Measurements from ENCODE around the gene EFR3B.

The EFR3B gene

DNA sequence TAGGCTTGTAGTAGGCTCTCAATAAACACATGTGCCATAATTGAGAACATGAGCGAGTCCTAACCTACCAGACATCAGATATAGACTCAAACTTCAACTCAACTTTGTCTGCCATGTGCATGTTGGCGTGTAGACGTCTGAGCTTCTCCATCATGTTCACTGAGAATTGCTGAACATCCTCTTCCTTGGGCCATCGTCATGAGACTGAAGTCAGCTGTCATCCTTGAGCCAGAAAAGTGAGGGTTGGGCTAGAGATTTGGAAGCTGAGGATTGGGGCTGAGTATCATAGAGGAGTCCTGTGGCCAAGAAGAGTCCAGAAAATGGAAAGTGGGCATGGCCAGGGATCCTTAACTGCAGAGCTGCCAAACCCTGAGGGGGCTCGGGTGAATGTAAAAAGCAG, 7.8 kb upstream of the EFR3B start:
- no peak for DNase-seq (ENCODE audit: low read depth)

DNA sequence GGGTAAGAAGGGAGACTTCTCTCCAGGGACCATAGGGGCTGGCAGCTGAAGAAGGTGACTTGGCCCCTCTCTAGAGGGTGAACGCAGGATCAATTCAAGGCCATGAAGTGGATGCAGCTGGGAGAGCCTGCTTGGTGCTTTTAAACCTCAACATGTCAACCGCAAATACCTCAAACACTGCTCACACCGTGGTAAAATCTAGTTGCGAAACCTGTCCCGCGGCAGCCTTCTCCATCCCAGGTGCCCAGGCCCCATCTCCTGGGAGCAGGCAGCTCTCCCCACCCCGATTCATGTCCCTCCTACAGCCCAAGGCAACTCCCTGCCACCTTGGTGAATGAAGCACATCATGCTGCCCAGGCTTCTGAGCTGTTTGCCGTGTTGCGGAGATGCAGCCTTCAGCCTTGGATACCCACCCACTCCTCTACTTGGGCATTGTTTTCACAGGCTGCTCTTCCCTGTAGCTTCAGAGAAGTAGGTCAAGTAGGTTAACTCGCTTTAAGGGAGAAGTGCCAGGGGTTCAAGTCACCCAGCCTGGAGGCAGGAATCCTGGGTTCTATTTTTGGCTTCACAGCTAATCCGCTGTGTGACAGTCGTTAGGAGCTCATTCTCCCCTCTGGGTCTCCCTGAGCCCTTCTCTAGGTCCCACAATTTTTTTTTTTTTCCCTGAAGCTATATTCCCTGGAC, 6.2 kb upstream of the EFR3B start:
- DNase-seq (ENCODE audit: low read depth) = no peak

DNA sequence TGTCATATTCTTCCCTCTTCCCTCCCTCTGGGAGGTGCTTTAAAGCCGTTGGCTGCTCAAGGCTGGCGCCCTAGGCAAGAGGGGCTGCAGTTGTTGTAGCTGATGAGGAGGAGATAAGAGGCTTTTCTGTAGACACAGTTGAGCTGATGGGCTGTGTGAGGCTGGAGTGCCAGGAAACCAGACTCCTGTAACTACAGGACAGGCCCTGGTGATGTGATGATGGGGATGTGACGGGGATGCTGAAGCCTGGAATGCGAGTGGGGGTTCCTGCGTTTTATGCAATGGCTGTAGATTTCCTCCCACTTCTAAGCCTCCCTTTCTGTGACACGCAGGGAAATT, 5.7 kb upstream of the EFR3B start:
- DNase-seq (ENCODE audit: low read depth) = no peak

DNA sequence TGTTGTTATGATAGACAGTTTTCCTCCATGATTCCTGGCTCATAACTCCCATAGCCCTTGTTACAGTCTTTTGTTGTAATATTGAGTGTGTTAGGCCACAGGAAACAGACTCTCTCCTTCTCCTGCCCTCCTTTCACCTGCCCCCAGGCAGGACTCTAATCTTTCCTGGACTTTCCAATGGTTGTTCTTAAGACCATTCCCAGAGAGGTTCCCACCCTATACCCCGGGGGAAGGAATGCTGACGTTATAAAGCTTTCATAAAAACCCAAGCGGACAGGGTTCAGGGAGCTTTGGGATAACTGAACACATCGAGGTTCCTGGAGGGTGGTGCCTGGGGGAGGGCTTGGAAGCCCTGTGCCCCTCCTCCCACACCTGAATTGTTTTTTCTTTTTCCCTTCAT, 2.8 kb upstream of the EFR3B start:
- no peak for DNase-seq (ENCODE audit: low read depth)

DNA sequence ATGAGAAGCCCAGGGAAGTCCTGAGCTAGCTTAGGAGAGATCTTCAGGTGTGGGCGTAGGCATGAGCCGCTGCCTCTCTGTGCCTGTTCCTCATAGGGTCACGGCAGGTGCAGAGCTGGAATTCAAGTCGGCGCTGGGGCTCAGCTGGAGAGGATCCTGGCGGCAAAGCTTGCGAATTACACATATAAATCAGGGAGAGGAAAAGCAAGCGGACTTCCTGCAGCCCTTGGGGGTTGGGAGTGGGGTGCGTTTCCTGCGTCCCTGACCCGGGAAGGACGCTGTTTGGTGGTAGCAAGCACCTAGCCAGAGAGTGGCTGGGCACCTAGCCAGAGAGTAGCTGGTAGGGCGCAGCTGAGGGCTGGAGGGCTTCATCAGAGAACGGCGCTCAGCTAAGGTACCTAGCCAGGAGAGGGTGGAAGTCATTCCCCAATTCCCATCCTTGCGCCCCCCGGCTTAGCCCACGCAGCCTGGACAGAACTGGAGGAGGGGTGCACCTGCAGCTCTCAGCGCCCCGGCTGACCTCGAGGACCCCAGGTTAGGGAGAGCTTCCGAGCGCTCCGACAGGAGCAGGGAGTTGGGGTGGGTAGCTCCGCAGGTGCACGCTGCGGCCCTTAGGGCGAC, 459 bp upstream of the EFR3B start:
- peak; percentile 23 for DNase-seq (ENCODE audit: low read depth)

DNA sequence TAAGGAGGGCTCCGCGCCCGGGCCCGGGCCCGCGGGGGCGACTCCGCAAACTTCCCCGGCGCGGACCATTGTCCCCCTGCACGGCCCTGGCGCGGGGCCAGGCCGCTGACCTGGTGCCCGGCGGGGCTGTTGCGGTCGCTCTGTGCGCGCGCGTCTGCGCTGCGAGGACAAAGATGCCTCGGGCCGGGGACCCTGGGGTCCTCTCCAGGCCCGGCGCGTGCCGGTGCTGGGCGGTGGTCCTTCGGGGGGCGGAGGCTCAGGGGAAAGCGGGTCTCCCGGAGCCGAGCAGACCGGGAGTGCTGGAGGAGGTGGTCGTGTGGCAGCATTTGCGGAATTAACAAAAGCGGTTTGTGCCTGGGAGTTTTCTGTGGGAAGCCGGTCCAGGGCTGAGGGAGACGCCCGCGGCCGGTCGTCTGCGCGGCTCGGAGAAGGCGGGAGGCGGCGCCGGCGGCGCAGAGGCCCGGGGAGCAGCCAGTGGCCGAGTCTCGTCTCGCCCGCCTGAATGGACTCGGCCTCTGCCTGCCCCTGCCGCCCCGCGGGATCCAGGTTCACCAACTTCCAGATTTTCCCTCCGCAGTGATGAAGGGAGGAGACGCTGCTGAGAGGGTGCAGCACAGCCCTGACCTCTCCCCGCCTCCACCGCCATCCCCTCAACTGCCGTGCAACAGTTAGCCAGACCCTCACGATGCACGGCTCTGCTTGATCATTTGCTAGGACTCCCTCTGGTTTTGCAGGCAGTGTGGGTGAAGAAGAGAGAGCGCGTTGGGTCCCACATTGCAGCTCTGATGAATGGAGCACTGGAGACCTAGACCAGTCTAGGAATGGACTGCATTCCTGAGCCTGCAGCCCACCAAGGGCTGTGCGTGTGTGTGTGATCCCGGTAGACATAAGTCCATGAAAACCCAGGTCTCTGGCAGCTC, 705 bp downstream of the EFR3B start:
- no peak for DNase-seq (ENCODE audit: low read depth)

DNA sequence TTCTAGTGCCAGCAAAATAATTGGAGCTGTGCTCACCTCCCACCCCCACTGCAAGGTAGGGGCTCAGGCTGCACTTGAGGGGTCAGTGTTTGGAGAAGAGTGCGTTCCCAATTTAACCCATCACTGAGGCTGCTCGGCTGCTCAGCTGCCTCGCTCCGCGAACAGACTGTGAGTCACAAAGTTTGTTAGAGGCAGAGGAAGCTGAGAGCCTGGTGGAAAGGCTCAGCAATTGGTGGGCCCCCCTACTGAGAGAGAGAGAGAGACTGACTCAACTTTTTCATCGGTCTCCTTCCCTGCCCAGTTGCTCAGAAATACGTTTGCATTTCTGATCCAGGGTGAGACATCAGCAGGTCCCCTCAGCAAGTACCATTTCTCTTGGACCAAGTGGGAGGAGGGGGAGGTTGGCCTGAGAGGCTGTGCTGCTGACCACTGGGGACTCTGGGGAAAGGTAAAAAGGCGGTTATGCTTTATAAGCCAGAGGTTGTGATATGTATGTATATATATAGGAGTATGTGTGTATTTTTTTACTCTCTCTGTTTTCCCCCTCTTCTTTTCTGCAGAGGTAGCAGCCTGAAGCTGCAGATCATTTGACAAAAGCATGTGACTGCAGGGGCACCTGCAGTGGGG, 1.5 kb downstream of the EFR3B start:
- DNase-seq (ENCODE audit: low read depth) = peak; percentile 12

DNA sequence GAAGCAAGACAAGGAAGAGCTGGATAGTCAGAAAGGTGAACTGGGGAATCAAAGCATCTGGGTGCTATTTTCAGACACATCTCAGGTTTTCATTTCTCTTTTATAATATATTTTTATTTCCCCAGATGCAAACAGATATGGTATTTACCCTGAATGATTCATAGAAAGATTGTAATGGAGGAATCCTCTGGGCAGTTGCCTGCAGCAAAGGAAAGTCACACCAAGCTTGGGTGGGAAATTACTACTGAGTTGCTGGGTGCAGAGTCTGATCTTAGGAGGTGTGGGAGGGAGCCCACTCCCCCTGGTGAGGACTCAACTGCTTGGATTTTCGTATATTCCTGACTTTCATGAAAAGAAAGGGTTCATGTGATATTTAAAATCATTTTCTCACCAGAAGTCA, 2.1 kb downstream of the EFR3B start:
- no peak for DNase-seq (ENCODE audit: low read depth)

DNA sequence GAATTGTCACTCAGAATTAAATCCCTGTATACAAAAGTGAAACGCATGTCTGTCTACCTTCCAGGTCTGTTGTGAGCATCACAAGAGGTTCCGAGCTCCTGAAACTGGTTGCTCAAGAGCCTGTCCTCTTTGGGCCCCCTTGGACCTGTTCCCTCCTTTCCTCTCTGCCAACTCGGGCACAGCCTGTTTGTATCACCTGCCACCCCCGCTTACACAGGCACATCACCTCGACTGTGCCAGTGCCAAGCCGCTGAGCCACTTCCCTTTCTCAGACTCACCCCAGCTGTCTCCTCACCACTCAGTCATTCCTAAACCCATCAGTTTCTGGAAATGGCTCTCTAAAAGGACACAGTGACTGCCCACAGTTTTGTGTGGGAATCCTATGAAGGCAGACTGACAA, 3.1 kb downstream of the EFR3B start:
- DNase-seq (ENCODE audit: low read depth) = no peak

DNA sequence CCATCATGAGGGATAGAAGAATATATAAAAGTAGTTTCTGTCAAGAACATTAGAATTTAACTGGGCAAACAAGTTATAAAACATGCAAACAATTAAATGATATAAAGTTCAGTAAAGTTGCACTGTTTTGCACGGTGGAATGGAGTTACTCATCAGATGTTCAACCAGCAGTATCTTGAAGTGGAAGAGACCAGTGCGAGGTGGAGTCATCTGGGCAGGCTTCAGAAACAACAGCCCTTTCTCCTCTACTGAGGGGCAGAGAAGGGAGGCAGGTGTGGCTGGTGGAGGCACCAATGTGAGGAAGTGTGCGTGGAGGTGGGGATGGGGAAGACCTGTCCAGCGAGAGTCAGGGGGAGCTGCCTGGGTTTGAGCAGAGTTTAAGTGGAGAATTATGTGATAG, 7.5 kb downstream of the EFR3B start:
- DNase-seq (ENCODE audit: low read depth) = no peak

DNA sequence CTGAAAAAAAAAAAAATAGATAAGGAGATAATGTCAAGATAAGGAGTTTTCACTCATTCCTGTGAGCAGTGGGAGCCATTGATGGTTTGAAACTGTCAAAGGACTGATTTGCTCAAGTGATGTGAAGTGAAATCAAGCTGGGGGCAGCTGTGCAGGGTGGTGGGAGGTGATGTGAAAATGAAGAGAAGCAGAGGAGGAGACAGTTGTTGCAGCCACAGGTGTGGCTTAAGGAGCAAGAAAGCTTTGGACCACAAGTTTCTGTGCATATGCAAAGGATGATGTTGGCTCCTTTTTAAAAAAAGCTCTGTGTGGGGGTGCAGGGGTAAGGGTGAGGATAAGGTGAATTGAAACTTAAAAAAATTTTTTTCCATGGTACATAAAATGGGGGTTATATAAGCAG, 8.3 kb downstream of the EFR3B start:
- no peak for DNase-seq (ENCODE audit: low read depth)

DNA sequence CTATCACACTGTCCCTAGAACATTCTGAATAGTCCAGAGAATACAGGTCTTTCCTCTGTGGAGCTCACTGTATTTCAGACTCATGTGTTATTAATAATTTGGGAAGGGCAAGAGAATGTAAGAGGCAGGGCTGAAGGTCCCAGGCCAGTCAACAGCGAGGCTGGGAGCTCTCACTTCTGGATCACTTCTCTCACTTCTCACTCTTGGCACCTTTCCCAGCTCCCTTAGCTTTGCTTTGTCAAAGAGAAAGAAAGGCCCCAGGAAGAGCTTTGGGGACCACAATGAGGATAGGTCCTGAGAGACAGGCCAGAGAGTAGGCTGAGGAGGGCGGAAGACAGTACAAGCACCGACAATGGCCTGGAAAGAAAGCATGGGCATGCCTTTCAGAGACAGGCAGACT, 11.2 kb downstream of the EFR3B start:
- DNase-seq (ENCODE audit: low read depth) = no peak

DNA sequence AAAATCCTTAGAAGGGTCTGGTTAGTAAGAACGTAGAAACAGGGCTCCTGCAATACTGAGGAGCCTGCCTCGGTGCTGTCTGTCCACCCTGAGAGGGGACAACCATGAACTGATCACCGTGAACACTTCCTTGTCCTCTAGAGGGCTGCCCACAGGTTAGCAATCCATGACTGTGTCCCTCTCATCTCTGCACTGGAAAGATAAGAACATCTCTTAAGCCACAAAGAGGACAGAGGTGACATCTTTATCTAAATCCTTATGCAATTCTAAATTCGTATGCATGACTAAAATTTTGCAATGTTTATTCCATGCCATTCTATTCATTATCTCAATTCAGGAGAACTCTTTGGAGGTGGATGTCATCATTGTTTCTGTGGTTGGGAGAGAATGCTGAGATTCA, 12.8 kb downstream of the EFR3B start:
- no peak for DNase-seq (ENCODE audit: low read depth)

DNA sequence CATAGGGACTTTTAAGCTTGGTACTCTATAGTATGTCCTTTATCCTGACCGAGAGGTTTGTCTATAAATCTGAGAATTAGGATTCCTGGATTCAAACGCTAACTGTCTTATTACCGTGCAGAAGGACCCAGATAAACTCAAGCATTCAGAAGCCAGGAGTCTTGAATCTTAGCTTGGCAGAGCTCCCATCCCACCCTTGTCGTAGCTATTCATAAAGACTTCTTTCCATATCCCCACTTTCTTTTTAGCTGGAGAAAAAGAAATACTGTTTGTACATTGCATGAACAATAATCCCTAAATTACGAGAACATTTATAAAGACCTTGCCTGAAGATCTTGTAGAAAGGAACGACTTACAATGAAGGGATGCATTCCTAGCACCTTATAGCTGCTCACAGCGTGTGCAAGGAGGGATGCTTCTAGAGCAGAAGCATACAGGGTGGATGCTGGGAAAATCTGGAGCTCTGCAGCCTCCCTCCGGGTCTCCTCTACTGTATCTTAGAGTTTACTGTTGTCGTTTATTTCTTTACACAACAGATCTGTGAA, 13.6 kb downstream of the EFR3B start:
- DNase-seq (ENCODE audit: low read depth) = no peak

DNA sequence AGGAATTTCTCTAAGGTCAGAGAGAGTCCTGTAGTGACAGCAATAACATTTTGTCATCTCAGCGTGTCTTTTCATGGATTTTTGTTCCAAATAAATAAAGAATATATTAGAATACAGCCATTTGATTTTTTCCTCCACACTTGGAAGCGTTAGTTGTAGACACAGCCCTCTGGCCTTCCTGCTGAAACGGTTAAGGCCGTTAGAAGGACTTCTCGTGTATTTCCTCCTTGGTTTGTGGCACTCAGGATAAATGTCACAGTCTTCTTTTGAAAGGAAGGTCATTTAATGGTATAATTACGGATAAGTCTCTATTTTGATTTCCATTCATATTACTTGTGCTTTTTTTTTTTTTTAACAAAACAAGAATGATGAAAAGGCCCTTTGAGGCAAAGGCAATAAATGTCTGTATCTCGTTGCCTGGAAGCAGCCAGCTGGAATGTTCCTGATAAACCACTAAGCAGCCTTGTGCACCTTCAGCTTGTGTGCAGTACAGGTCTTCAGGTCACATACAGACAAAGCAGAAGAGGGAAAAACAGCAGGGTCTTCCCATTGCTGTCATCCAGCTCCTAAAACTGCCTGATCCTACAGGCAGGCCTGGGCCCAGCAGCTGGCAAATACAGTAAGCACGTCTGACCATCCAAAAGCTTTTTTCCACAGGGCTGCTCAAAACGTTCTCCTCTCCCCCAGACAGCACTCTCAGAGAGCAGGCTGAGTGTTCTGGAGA, 14.4 kb downstream of the EFR3B start:
- no peak for DNase-seq (ENCODE audit: low read depth)

DNA sequence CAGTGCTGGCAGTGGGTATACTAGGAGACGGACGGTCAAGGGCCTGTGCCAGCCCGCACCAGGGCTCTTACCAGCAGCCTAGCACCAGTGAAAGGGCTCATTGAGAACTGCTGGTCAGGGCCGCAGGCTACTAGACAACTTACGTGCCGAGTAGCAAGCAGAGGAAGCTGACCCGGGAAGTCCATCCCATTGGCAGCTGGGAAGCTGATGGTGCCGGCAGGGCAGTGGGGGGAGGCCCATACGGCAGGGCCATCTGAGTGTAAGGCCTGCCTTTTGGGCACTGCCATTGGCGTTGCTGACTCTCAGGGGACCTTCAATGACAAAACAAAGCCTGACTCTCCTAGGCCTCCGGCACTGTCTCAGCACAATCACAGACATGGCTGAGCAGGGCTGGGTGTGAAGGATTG, 20.6 kb downstream of the EFR3B start:
- DNase-seq (ENCODE audit: low read depth) = no peak

DNA sequence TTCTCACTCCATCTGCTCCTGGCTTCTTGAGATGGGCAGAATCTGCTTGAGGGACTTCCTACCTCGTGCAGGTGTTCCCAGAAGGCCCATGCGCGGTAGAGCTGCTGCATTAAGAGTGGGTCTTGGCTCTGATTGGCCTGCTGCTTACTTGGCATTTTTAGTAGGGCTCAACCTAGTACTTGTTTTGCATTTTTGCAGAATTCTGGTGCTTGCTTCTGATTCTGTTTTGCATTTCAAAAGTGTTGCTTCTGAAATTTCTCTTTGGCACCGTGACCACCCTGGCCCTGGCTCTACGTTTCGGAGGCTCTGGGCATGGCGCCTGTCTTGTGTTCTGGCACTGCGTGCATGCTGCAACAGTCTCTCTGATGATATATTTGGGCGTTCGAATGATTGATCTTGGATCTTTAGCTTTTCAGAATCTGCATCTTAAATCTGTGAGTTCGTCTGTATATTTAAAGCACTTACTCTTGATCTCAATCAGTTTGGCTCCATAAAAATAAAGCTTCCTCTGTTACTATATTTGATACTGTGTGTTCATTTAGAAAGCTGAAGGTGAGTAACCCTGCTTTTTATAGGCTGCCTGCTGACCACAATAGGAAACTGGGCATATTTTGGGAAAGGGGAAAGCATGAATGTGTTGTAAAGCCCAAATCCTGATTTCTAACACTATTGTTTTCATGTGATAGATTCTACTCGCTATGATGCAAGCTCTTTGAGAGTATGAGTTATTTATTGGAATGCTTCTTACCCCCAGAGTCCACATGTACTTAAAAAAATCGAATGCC, 22.2 kb downstream of the EFR3B start:
- no peak for DNase-seq (ENCODE audit: low read depth)

DNA sequence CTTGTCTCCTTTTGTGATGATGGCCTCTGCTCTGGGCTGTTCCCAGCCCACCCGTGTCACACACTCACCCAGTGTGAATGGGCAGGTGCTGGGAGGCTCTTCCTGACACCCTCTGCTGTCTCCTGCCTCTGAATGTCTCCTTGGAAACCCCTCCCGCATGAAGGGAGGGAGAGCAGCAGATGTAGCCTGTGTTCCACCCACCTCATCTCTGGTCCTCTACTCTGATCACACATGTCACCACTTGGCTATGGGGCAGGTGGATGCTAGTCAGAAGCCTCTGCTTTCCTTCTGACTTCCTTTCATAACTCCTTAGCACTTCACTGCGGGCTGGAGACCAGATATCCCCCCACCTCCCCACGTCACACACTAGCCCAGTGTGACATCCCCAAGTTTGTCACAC, 23.9 kb downstream of the EFR3B start:
- no peak for DNase-seq (ENCODE audit: low read depth)

DNA sequence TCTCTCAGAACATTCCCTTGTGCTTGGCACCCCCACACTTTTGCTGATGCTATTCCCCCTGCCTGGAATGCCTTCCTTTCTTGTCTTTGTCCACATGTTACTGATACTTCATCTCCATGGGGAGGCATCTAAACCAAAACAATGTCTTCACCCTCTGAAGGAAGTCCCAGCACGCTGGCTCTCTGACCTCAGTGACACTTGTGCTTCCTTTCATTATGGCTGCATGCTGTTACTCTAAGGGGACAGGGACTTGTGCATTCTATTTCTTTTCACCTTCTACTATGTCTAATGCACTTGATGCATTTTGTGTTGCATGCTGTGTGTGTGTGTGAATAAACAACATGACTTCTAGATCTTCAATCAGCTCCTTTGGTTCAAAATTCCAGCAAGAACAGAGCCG, 24.6 kb downstream of the EFR3B start:
- DNase-seq (ENCODE audit: low read depth) = no peak

DNA sequence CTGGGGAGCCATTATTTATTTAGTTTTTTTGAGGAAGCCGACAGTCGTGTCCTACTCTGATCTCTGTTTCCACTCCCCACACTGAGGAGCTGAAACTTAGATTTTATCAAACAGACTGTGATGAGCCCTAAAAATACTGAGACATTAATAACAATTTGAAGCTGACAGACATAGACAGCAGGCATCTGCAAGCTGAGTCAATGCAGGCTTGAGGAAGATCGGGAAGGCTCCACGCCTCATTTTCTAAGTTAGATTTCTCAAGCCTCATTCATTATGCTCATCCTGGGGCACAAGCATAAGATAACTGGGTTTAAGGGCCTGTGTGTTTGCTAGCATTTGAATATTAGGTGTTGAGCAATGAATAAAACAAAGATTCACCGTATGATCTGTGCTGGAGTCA, 26.3 kb downstream of the EFR3B start:
- no peak for DNase-seq (ENCODE audit: low read depth)

DNA sequence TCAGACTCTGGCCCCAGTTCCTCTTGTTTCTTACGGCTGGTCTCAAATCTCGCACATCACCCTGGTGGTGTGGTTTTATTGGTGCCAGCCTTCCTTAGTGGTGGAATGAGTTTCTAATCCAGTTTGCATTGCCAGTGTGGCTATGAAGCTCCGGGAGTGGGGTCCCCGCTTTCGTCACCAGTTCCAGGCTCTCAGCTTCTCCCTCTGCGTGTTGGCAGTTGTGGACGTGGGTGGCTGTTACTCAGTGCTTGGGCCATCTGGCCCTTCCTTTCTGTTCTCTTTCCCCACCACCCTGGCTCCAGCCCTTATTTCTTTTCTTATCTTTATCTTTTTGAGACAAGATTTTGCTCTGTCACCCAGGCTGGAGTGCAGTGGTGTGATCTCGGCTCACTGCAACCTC, 30.1 kb downstream of the EFR3B start:
- DNase-seq (ENCODE audit: low read depth) = no peak
